ENCODE data around the gene PTPRZ1.

The PTPRZ1 gene

DNA sequence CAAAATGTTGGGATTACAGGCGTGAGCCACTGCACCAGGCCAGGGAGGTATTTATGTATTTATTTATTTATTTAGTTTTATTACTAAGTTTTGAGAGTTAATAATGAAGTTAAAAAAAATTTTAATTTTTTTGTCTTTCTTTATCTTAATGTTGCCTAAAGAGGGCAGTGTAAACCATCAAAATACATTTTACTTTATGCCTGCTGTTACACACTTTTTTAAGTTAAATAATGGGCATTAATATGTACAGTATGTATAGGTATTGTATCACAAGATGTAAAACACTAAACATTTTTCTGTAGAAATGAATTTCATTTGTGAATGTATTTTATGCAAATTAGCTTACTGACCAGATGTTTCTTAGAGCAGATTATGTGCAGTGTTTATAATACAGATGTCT lies 141.7 kb downstream of the PTPRZ1 start:
- no peak for DNase-seq (ENCODE audit: low read depth)
- TF ChIP-seq, protein P1, sequence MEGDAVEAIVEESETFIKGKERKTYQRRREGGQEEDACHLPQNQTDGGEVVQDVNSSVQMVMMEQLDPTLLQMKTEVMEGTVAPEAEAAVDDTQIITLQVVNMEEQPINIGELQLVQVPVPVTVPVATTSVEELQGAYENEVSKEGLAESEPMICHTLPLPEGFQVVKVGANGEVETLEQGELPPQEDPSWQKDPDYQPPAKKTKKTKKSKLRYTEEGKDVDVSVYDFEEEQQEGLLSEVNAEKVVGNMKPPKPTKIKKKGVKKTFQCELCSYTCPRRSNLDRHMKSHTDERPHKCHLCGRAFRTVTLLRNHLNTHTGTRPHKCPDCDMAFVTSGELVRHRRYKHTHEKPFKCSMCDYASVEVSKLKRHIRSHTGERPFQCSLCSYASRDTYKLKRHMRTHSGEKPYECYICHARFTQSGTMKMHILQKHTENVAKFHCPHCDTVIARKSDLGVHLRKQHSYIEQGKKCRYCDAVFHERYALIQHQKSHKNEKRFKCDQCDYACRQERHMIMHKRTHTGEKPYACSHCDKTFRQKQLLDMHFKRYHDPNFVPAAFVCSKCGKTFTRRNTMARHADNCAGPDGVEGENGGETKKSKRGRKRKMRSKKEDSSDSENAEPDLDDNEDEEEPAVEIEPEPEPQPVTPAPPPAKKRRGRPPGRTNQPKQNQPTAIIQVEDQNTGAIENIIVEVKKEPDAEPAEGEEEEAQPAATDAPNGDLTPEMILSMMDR (IDR thresholded peaks at IDR 0.05; ENCODE audit: control insufficient read depth, insufficient read depth, low read depth, low read length, missing control alignments) = peak; percentile 9
- H3K4me3 ChIP-seq (ENCODE audit: control insufficient read depth, low read depth, low read length) = no peak overlapping the region

GRCh38 chr7:122018032-122018431 lies 145.1 kb downstream of the PTPRZ1 start:
- no peak for DNase-seq (ENCODE audit: low read depth)
- TF ChIP-seq, protein P1 (IDR thresholded peaks at IDR 0.05; ENCODE audit: control insufficient read depth, insufficient read depth, low read depth, low read length, missing control alignments) = no peak
- no peak overlapping the region for H3K4me3 ChIP-seq (ENCODE audit: control insufficient read depth, low read depth, low read length)

DNA sequence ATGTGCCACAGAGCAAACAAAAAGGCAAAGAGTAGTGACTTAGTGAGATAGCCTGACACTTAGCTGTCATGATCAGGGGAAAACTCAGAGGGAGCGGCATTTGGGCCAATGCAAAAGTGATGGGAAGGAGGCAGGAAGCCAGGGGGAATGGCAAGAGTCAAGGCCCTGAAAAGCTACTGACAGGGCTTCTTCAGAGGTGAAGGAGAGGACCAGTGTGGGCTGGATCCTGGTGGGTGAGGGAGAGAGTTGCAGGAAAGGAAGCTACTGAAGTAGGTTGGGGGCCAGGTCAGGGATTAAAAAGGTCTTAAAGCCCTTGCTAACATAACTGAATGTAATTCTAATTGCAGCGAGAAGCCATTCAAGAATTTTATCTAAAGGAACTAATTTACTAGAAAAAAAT lies 154.1 kb downstream of the PTPRZ1 start:
- TF ChIP-seq, protein P1 (IDR thresholded peaks at IDR 0.05; ENCODE audit: control insufficient read depth, insufficient read depth, low read depth, low read length, missing control alignments) = no peak
- H3K4me3 ChIP-seq (ENCODE audit: control insufficient read depth, low read depth, low read length) = no peak overlapping the region
- no peak for DNase-seq (ENCODE audit: low read depth)

GRCh38 chr7:122033641-122034040 lies 160.7 kb downstream of the PTPRZ1 start:
- no peak overlapping the region for H3K4me3 ChIP-seq (ENCODE audit: control insufficient read depth, low read depth, low read length)
- no peak for DNase-seq (ENCODE audit: low read depth)
- TF ChIP-seq, protein P1 (IDR thresholded peaks at IDR 0.05; ENCODE audit: control insufficient read depth, insufficient read depth, low read depth, low read length, missing control alignments) = no peak

- no peak overlapping the region for H3K4me3 ChIP-seq (ENCODE audit: control insufficient read depth, low read depth, low read length)
- TF ChIP-seq, protein P1 (IDR thresholded peaks at IDR 0.05; ENCODE audit: control insufficient read depth, insufficient read depth, low read depth, low read length, missing control alignments) = no peak
- no peak for DNase-seq (ENCODE audit: low read depth)
Observed at GRCh38 chr7:122035876-122036275, 162.9 kb downstream of the PTPRZ1 start.

- no peak for DNase-seq (ENCODE audit: low read depth)
- TF ChIP-seq, protein P1 (IDR thresholded peaks at IDR 0.05; ENCODE audit: control insufficient read depth, insufficient read depth, low read depth, low read length, missing control alignments) = no peak
- no peak overlapping the region for H3K4me3 ChIP-seq (ENCODE audit: control insufficient read depth, low read depth, low read length)
Observed at GRCh38 chr7:122038134-122038533, 165.2 kb downstream of the PTPRZ1 start.

DNA sequence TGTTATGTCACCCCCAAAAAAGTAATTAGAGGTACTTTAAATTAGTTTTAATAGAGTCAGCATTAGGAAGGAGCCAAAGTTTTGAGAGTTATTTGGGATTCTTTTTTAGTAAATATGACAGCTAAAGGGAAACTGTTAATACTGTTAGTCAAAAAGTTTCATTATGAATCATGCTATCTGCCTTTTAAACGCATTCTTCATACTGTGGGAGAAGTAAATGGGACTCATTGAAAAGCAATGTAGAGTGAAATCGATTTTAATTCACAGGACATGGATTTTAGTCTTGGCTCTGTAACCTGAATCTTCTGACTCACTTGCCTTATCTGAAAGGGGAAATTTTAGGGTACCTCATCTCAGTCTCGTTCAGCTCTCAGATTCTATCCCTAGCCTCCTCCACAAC lies 165.9 kb downstream of the PTPRZ1 start:
- TF ChIP-seq, protein P1 (IDR thresholded peaks at IDR 0.05; ENCODE audit: control insufficient read depth, insufficient read depth, low read depth, low read length, missing control alignments) = no peak
- no peak overlapping the region for H3K4me3 ChIP-seq (ENCODE audit: control insufficient read depth, low read depth, low read length)
- DNase-seq (ENCODE audit: low read depth) = no peak

All from AG09309 (cell line).